Rectal smooth muscle tissue (tissue), 1 donor: Measurements from ENCODE around the gene PNPO.

Experiments used
- H3K27ac ChIP-seq: one replicate; pipeline ENCODE4 v1.7.0; 2013; ENCODE audit warnings: low read depth, low read length, inconsistent platforms
- H3K27me3 ChIP-seq: one replicate; pipeline ENCODE4 v1.7.0; 2013; ENCODE audit warnings: low read length; ENCODE audit not compliant: control insufficient read depth, insufficient read depth
- H3K36me3 ChIP-seq: one replicate; pipeline ENCODE4 v1.7.0; 2013; ENCODE audit warnings: low read length; ENCODE audit not compliant: control insufficient read depth, insufficient read depth
- H3K4me1 ChIP-seq: one replicate; pipeline ENCODE4 v1.7.0; 2013; ENCODE audit warnings: low read length; ENCODE audit not compliant: control insufficient read depth, insufficient read depth
- H3K4me3 ChIP-seq: one replicate; pipeline ENCODE4 v1.7.0; 2013; ENCODE audit warnings: low read length
- H3K9ac ChIP-seq: one replicate; pipeline ENCODE4 v1.7.0; 2013; ENCODE audit warnings: low read length

The PNPO gene

GRCh38 chr17:47970725-47971499, 29.5 kb downstream of the PNPO start, which contains the start of gene CDK5RAP3:
Gene CDK5RAP3, plus strand, starts transcription at chr17:47971113. Its CDS starts 34 bp downstream, at chr17:47971147.
- H3K36me3 ChIP-seq: peaks cover 19% of the 10 kb centered on the region
- peak within 1 kb of the TSS; percentile 79 for H3K27ac ChIP-seq
- H3K27me3 ChIP-seq: no peaks in the 10 kb centered on the region
- peak within 1 kb of the TSS; percentile 83 for H3K9ac ChIP-seq
- no peaks in the 10 kb centered on the region for H3K4me1 ChIP-seq
- H3K4me3 ChIP-seq: peak within 1 kb of the TSS; percentile 98

- H3K4me1 ChIP-seq: no peaks in the 10 kb centered on the region
These were observed 32.2 kb downstream of the PNPO start for GRCh38 chr17:47973541-47973940.

GRCh38 chr17:47975189-47975822, 33.9 kb downstream of the PNPO start:
- H3K27ac ChIP-seq: no peak overlapping the region
- H3K27me3 ChIP-seq: no peaks in the 10 kb centered on the region
- no peaks in the 10 kb centered on the region for H3K4me1 ChIP-seq
- peaks cover 38% of the 10 kb centered on the region for H3K36me3 ChIP-seq
- H3K9ac ChIP-seq: no peak overlapping the region
- H3K4me3 ChIP-seq: no peak overlapping the region

More at GRCh38 chr17:47973541-47973940, 32.2 kb downstream of the PNPO start:
- Histone ChIP-seq H3K9ac (no peak overlapping the region), H3K4me3 (no peak overlapping the region), H3K27ac (no peak overlapping the region), H3K36me3 (peaks cover 31% of the 10 kb centered on the region), H3K27me3 (no peaks in the 10 kb centered on the region)

GRCh38 chr17:47975823-47976205, 34.4 kb downstream of the PNPO start:
- Histone ChIP-seq H3K4me3 (no peak overlapping the region), H3K36me3 (peaks cover 43% of the 10 kb centered on the region), H3K4me1 (no peaks in the 10 kb centered on the region), H3K27ac (no peak overlapping the region), H3K9ac (no peak overlapping the region), H3K27me3 (no peaks in the 10 kb centered on the region)

- Histone ChIP-seq H3K27me3 (no peaks in the 10 kb centered on the region), H3K27ac (no peak overlapping the region), H3K4me3 (no peak overlapping the region), H3K36me3 (peaks cover 60% of the 10 kb centered on the region), H3K4me1 (no peaks in the 10 kb centered on the region), H3K9ac (no peak overlapping the region)
These were observed 37.0 kb downstream of the PNPO start for GRCh38 chr17:47978324-47978723.

- H3K4me3 ChIP-seq: no peak overlapping the region
- H3K27ac ChIP-seq: no peak overlapping the region
- peaks cover 44% of the 10 kb centered on the region for H3K36me3 ChIP-seq
- no peak overlapping the region for H3K9ac ChIP-seq
- H3K4me1 ChIP-seq: no peaks in the 10 kb centered on the region
- H3K27me3 ChIP-seq: no peaks in the 10 kb centered on the region
These were observed 39.2 kb downstream of the PNPO start for GRCh38 chr17:47980541-47980940.

GRCh38 chr17:47981462-47981861, 40.1 kb downstream of the PNPO start:
- no peak overlapping the region for H3K9ac ChIP-seq
- H3K4me1 ChIP-seq: no peaks in the 10 kb centered on the region
- no peaks in the 10 kb centered on the region for H3K27me3 ChIP-seq
- no peak overlapping the region for H3K4me3 ChIP-seq
- no peak overlapping the region for H3K27ac ChIP-seq
- peaks cover 37% of the 10 kb centered on the region for H3K36me3 ChIP-seq

- Histone ChIP-seq H3K9ac (no peak overlapping the region), H3K27me3 (no peaks in the 10 kb centered on the region), H3K4me1 (no peaks in the 10 kb centered on the region), H3K4me3 (no peak overlapping the region), H3K27ac (no peak overlapping the region), H3K36me3 (peaks cover 34% of the 10 kb centered on the region)
These were observed 40.8 kb downstream of the PNPO start for GRCh38 chr17:47982091-47982617.

GRCh38 chr17:47982645-47983390, 41.4 kb downstream of the PNPO start:
- Histone ChIP-seq H3K27ac (no peak overlapping the region), H3K27me3 (no peaks in the 10 kb centered on the region), H3K4me1 (peaks cover 2% of the 10 kb centered on the region), H3K4me3 (no peak overlapping the region), H3K36me3 (peaks cover 29% of the 10 kb centered on the region), H3K9ac (no peak overlapping the region)

- no peaks in the 10 kb centered on the region for H3K27me3 ChIP-seq
These were observed 42.3 kb downstream of the PNPO start for GRCh38 chr17:47983492-47984223.

GRCh38 chr17:47986520-47986919, 45.1 kb downstream of the PNPO start:
- no peak overlapping the region for H3K4me3 ChIP-seq
- H3K4me1 ChIP-seq: peaks cover 3% of the 10 kb centered on the region
- H3K27ac ChIP-seq: peak overlapping the region; percentile 68
- H3K36me3 ChIP-seq: peaks cover 15% of the 10 kb centered on the region
- H3K9ac ChIP-seq: no peak overlapping the region
- no peaks in the 10 kb centered on the region for H3K27me3 ChIP-seq

More at GRCh38 chr17:47983492-47984223, 42.3 kb downstream of the PNPO start:
- H3K4me1 ChIP-seq: peaks cover 3% of the 10 kb centered on the region
- H3K4me3 ChIP-seq: no peak overlapping the region
- no peak overlapping the region for H3K9ac ChIP-seq
- H3K27ac ChIP-seq: no peak overlapping the region
- H3K36me3 ChIP-seq: peaks cover 29% of the 10 kb centered on the region
